Measurements from ENCODE around the gene PLAGL1. TPM values are rescaled to one million over a fixed set of nuclear protein-coding genes. Genes with fewer than 3 reads are reported as not detected.

Gene PLAGL1
- total and polyA plus RNA-seq, 2 experiments from 2014 or later: 48.6 to 88.9 TPM

GRCh38 chr6:143992285-143992684, 15.8 kb downstream of the PLAGL1 start:
- peaks cover 11% of the 10 kb centered on the region for H3K79me2 ChIP-seq
- TF ChIP-seq CTCF (IDR thresholded peaks at IDR 0.05; ENCODE audit: poor library complexity) (no peak), EZH2 (IDR thresholded peaks at IDR 0.05; ENCODE audit: borderline replicate concordance) (no peak), EZH2phosphoT487 (IDR thresholded peaks at IDR 0.05; ENCODE audit: low read depth, severe bottlenecking, unreplicated experiment) (no peak)
- H3K27ac ChIP-seq: no peak overlapping the region
- H3K4me3 ChIP-seq: no peak overlapping the region
- no peak overlapping the region for H3K4me2 ChIP-seq
- no peaks in the 10 kb centered on the region for H3K4me1 ChIP-seq (ENCODE audit: insufficient read depth)
- no peaks in the 10 kb centered on the region for H3K36me3 ChIP-seq (replicated peaks; ENCODE audit: insufficient read depth, low read depth)
- H2AFZ ChIP-seq: no peak overlapping the region
- DNase-seq (ENCODE audit: low spot score): no peak
- no peaks in the 10 kb centered on the region for H4K20me1 ChIP-seq (ENCODE audit: insufficient read depth, poor library complexity, severe bottlenecking)
- no peaks in the 10 kb centered on the region for H3K9me3 ChIP-seq (ENCODE audit: low read depth)
- WGBS (ENCODE audit: low lambda C conversion rate, missing lambda C conversion rate): 100% methylated on average over 1 of the region's 1 CpG
- no peaks in the 10 kb centered on the region for H3K9me2 ChIP-seq (replicated peaks; ENCODE audit: insufficient read depth)
- H3K27me3 ChIP-seq: no peaks in the 10 kb centered on the region

DNA sequence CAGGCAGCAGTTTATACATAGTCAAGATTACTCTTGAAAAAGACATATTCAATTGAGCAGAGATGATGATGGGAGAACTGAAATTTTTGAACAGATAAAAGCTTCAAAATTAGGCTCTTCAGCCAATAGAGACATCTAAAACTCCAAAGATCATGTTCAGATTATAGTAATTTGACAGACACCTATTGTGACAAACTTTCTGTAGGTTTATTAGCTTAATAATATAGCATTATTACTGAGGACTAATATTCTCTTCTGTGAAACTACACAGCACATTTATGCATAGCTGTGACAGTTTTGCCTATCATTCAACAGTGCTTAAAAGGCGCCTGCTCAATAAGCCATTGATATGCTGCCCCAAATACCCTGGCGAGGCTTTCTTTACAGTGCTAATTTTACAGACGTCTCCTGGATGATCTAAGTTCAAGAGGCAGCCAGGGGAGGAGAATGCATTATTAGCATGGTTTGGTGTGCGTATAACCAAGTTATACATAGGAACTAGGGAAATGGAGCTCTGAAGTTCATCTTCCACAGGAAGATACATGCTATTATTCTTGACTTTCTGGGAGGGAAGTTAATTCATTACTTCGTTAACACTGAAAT, 21.5 kb downstream of the PLAGL1 start:
- H4K20me1 ChIP-seq (ENCODE audit: insufficient read depth, poor library complexity, severe bottlenecking): no peaks in the 10 kb centered on the region
- TF ChIP-seq EZH2 (IDR thresholded peaks at IDR 0.05; ENCODE audit: borderline replicate concordance): no peak
- TF ChIP-seq CTCF (IDR thresholded peaks at IDR 0.05; ENCODE audit: poor library complexity): no peak
- TF ChIP-seq EZH2phosphoT487 (IDR thresholded peaks at IDR 0.05; ENCODE audit: low read depth, severe bottlenecking, unreplicated experiment): no peak
- H3K9me2 ChIP-seq (replicated peaks; ENCODE audit: insufficient read depth): no peaks in the 10 kb centered on the region
- peaks cover 8% of the 10 kb centered on the region for H3K79me2 ChIP-seq
- no peak overlapping the region for H3K4me2 ChIP-seq
- no peak overlapping the region for H3K4me3 ChIP-seq
- H2AFZ ChIP-seq: no peak overlapping the region
- H3K36me3 ChIP-seq (replicated peaks; ENCODE audit: insufficient read depth, low read depth): no peaks in the 10 kb centered on the region
- H3K27ac ChIP-seq: no peak overlapping the region
- no peak for DNase-seq (ENCODE audit: low spot score)
- no peaks in the 10 kb centered on the region for H3K9me3 ChIP-seq (ENCODE audit: low read depth)
- WGBS (ENCODE audit: low lambda C conversion rate, missing lambda C conversion rate): 65% methylated on average over 5 of the region's 5 CpGs
- no peaks in the 10 kb centered on the region for H3K27me3 ChIP-seq
- no peaks in the 10 kb centered on the region for H3K4me1 ChIP-seq (ENCODE audit: insufficient read depth)

DNA sequence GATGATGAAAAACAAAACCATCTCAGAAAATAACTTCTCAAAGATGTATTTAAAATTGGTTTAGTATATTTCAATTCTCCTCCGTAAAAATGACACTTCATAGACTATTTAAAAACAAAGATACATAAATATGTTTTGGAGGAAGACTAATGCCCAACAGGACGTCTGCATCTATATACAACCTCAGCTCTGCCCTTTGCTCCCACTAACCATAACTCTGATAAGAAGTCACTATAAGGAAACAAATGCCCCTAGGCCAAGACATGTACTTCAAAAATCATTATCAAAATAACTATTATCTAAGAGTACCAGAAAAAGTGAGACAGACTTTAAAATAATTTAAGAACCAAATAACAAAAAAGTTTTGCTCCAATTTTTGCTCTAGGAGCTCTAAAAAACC, 23.4 kb downstream of the PLAGL1 start:
- Histone ChIP-seq H3K9me3 (ENCODE audit: low read depth) (no peaks in the 10 kb centered on the region), H3K4me1 (ENCODE audit: insufficient read depth) (no peaks in the 10 kb centered on the region), H4K20me1 (ENCODE audit: insufficient read depth, poor library complexity, severe bottlenecking) (no peaks in the 10 kb centered on the region), H3K27ac (no peak overlapping the region), H3K4me2 (no peak overlapping the region), H2AFZ (no peak overlapping the region), H3K79me2 (peaks cover 3% of the 10 kb centered on the region), H3K36me3 (replicated peaks; ENCODE audit: insufficient read depth, low read depth) (no peaks in the 10 kb centered on the region), H3K27me3 (no peaks in the 10 kb centered on the region), H3K4me3 (no peak overlapping the region), H3K9me2 (replicated peaks; ENCODE audit: insufficient read depth) (no peaks in the 10 kb centered on the region)
- no peak for DNase-seq (ENCODE audit: low spot score)
- TF ChIP-seq CTCF (IDR thresholded peaks at IDR 0.05; ENCODE audit: poor library complexity) (no peak), EZH2 (IDR thresholded peaks at IDR 0.05; ENCODE audit: borderline replicate concordance) (no peak), EZH2phosphoT487 (IDR thresholded peaks at IDR 0.05; ENCODE audit: low read depth, severe bottlenecking, unreplicated experiment) (no peak)
- 69% methylated on average over 2 of the region's 2 CpGs for WGBS (ENCODE audit: low lambda C conversion rate, missing lambda C conversion rate)

All from hepatocyte (in vitro differentiated cells).